HCT116 (cell line): Measurements from ENCODE around the gene DNAJC2. TPM values are rescaled to one million over a fixed set of nuclear protein-coding genes. Genes with fewer than 3 reads are reported as not detected.
A peak's percentile ranks its signal among the peaks of the same experiment; 100 is the strongest.

ENCODE experiments used
- ATAC-seq: fragments of 200-7000 bp; cut with Tn5 transposase; 2 replicates; pipeline ENCODE4 v1.9.1; 2020; ENCODE audit warnings: mild to moderate bottlenecking, moderate library complexity
- BruUV-seq: library from RNA; stranded (reverse); fragments of 400-500 nt; replicated peaks from 2 replicates; lab custom pipeline; 2021; lab: Mats Ljungman, UMichigan
- CTCF ChIA-PET: fragments of 300-600 bp; sonication (Branson Sonifier 250); formaldehyde crosslinking; loops from one replicate; lab custom pipeline; 2021; ENCODE audit warnings: antibody characterized with exemption; lab: Charles Lee
- POLR2A ChIA-PET: fragments of 300-600, 350-600 bp; sonication (Branson Sonifier 250); formaldehyde crosslinking; loops from one replicate; lab custom pipeline; 2021; ENCODE audit warnings: antibody characterized with exemption; lab: Charles Lee
- RAD21 ChIA-PET, 2 experiments: fragments of 300-600 bp; sonication (Branson Sonifier 250); formaldehyde crosslinking; loops; one replicate each; lab custom pipeline; 2023; ENCODE audit warnings: low total read pairs in 2 of 2; ENCODE audit not compliant: uncharacterized antibody in 2 of 2, unreplicated experiment in 2 of 2, low non-redundant PET in 1 of 2; lab: Charles Lee
- DNase-seq: peaks from one replicate; pipeline ENCODE4 v3.0.0-alpha.2; 2010; ENCODE audit warnings: low read depth, low spot score
- H2AFZ ChIP-seq: fragments of 200-600 bp; shearing (Covaris generic), sonication (generic); 2 replicates; pipeline ENCODE4 v1.6.1; 2017; ENCODE audit warnings: low read depth, mixed run types, mixed read lengths, antibody characterized with exemption, low read length; ENCODE audit not compliant: poor library complexity, severe bottlenecking
- H3K27ac ChIP-seq: 2 replicates; pipeline ENCODE4 v1.5.1; 2012; ENCODE audit warnings: low read depth, low read length
- H3K27me3 ChIP-seq: fragments of 200-600 bp; sonication (generic); 2 replicates; pipeline ENCODE4 v1.6.1; 2016; ENCODE audit warnings: mixed run types, low read length, mixed read lengths; ENCODE audit not compliant: insufficient read depth
- H3K36me3 ChIP-seq, 2 experiments: fragments of 200-500 bp in 1 of 2; fragments of 200-600 bp in 1 of 2; sonication (Bioruptor generic) in 1 of 2; sonication (generic) in 1 of 2; 2 replicates each; pipeline versions ENCODE4 v1.5.1 to v1.6.1; 2014 to 2016; ENCODE audit warnings: low read length in 2 of 2, inconsistent platforms in 1 of 2, mixed read lengths in 1 of 2, mixed run types in 1 of 2; ENCODE audit not compliant: insufficient read depth in 2 of 2, control insufficient read depth in 1 of 2
- H3K4me1 ChIP-seq, 2 experiments: fragments of 200-600 bp in 1 of 2; sonication (generic) in 1 of 2; 2 replicates each; pipeline versions ENCODE4 v1.5.1 to v1.6.1; 2012 to 2017; ENCODE audit warnings: low read length in 2 of 2, inconsistent platforms in 1 of 2, mild to moderate bottlenecking in 1 of 2, mixed read lengths in 1 of 2, mixed run types in 1 of 2, moderate library complexity in 1 of 2; ENCODE audit not compliant: insufficient read depth in 2 of 2, control insufficient read depth in 1 of 2
- H3K4me2 ChIP-seq: fragments of 200-600 bp; sonication (generic); 2 replicates; pipeline ENCODE4 v1.6.1; 2017; ENCODE audit warnings: mixed run types, low read length, mixed read lengths
- H3K4me3 ChIP-seq, 2 experiments: fragments of 200-600 bp in 1 of 2; sonication (generic) in 1 of 2; replicated peaks in 1 of 2; 2 replicates each; pipeline ENCODE4 v1.5.1; 2011 to 2016; ENCODE audit warnings: low read length in 2 of 2, control low read depth in 1 of 2, low read depth in 1 of 2, mild to moderate bottlenecking in 1 of 2, mixed read lengths in 1 of 2, mixed run types in 1 of 2
- H3K79me2 ChIP-seq: fragments of 200-600 bp; sonication (generic); 2 replicates; pipeline ENCODE4 v1.6.1; 2017; ENCODE audit warnings: mild to moderate bottlenecking, mixed run types, low read length, moderate library complexity, mixed read lengths; ENCODE audit not compliant: insufficient read depth
- H3K9ac ChIP-seq: fragments of 200-600 bp; sonication (generic); 2 replicates; pipeline ENCODE4 v1.6.1; 2016; ENCODE audit warnings: low read length, mixed read lengths
- H3K9me2 ChIP-seq: fragments of 200-600 bp; sonication (generic), shearing (Covaris generic); 2 replicates; pipeline ENCODE4 v1.6.1; 2017; ENCODE audit warnings: mixed run types, mild to moderate bottlenecking, moderate library complexity; ENCODE audit not compliant: insufficient read depth
- H3K9me3 ChIP-seq, 2 experiments: fragments of 200-500 bp in 1 of 2; fragments of 200-600 bp in 1 of 2; sonication (Bioruptor generic) in 1 of 2; sonication (generic) in 1 of 2; 2 replicates each; pipeline ENCODE4 v1.6.1; 2014 to 2017; ENCODE audit warnings: low read length in 2 of 2, mixed read lengths in 2 of 2, inconsistent platforms in 1 of 2, low read depth in 1 of 2, mild to moderate bottlenecking in 1 of 2, mixed run types in 1 of 2, moderate library complexity in 1 of 2; ENCODE audit not compliant: control insufficient read depth in 1 of 2, insufficient read depth in 1 of 2
- H4K20me1 ChIP-seq: fragments of 200-600 bp; sonication (generic), shearing (Covaris generic); 2 replicates; pipeline ENCODE4 v1.6.1; 2017; ENCODE audit warnings: mixed run types, mild to moderate bottlenecking, moderate library complexity; ENCODE audit not compliant: insufficient read depth
- JUND ChIP-seq: IDR thresholded peaks from 2 replicates; pipeline ENCODE4 v1.6.1; 2012
- REST ChIP-seq: IDR thresholded peaks from 2 replicates; pipeline ENCODE4 v1.6.1; 2012; ENCODE audit warnings: low read depth
- SIN3A ChIP-seq: IDR thresholded peaks from 2 replicates; pipeline ENCODE4 v1.6.1; 2012; ENCODE audit warnings: low read depth
- intact Hi-C: fragments of 100-400 bp; cut with micrococcal nuclease; formaldehyde crosslinking; loops from 2 replicates; pipeline ENCODE4 v1.10.0; 2022
- total RNA-seq: library from RNA; stranded (reverse); gene quantifications from one replicate; pipeline ENCODE4 v1.2.1, GENCODE V29; 2021; ENCODE audit not compliant: unreplicated experiment
- TF ChIP-seq, protein P1 (sequence below): IDR thresholded peaks from 2 replicates; pipeline ENCODE4 v1.6.1; 2011; ENCODE audit warnings: mild to moderate bottlenecking, low read length, moderate library complexity; ENCODE audit not compliant: insufficient replicate concordance; ENCODE audit errors: extremely low read depth

The DNAJC2 gene
- total RNA-seq, 1 experiment from 2014 or later: 40.2 TPM

DNA sequence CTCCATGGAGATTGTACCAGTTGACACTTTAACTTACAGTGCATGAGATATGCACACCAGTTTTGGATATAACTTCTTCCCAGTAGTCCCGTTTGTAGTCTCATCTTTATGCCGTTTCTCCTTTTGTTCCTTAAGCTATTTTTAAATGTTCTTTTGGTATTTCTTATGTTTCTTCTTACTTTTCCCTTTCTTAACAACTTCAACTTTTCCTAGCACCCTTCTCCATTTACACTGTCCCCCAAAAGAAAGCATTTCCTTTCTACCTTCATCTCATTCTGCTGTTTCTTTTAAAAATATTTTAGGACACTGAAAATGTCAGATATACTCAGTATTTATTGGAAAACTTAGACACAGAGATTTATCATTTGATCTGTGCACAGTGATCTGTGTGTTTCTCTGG is 4.4 kb upstream of the DNAJC2 start (continued):
- TF ChIP-seq REST (no peak), JUND (no peak)
- TF ChIP-seq, all 23 proteins: peak for 0

DNA sequence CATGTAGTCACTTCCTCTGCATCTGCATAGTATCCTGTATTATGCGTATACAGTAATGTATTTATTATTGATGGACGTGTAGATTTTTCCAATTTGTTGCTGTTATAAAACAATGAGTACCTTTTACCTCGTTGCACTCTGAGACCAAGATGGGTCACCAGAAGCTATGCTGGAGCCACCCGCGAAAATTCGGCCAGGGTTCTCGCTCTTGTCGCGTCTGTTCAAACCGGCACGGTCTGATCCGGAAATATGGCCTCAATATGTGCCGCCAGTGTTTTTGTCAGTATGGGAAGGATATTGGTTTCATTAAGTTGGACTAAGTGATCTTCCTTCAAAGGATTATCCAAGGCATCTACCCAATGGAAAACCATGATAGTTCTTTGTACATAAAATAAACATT is 3.9 kb upstream of the DNAJC2 start:
- peak overlapping the region; percentile 68; the same call in 1 of the 2 replicates for H3K27ac ChIP-seq
- H3K9me3 ChIP-seq: no peaks in the 10 kb centered on the region
- CTCF ChIA-PET: no interaction called here
- DNase-seq: no peak
- TF ChIP-seq, protein P1, sequence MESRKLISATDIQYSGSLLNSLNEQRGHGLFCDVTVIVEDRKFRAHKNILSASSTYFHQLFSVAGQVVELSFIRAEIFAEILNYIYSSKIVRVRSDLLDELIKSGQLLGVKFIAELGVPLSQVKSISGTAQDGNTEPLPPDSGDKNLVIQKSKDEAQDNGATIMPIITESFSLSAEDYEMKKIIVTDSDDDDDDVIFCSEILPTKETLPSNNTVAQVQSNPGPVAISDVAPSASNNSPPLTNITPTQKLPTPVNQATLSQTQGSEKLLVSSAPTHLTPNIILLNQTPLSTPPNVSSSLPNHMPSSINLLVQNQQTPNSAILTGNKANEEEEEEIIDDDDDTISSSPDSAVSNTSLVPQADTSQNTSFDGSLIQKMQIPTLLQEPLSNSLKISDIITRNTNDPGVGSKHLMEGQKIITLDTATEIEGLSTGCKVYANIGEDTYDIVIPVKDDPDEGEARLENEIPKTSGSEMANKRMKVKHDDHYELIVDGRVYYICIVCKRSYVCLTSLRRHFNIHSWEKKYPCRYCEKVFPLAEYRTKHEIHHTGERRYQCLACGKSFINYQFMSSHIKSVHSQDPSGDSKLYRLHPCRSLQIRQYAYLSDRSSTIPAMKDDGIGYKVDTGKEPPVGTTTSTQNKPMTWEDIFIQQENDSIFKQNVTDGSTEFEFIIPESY: no peak
- TF ChIP-seq SIN3A: no peak
- H3K4me1 ChIP-seq: peaks cover 17 to 18% of the 10 kb centered on the region in 2 experiments
- BruUV-seq: no TSS peak
- H3K36me3 ChIP-seq: peaks cover 3 to 10% of the 10 kb centered on the region in 2 experiments; a peak in 2 of 4 replicates
- no peaks in the 10 kb centered on the region for H3K27me3 ChIP-seq
- H4K20me1 ChIP-seq: peaks cover 4% of the 10 kb centered on the region; the same call in 1 of the 2 replicates
- H2AFZ ChIP-seq: no peak overlapping the region
- H3K9ac ChIP-seq: peak overlapping the region; percentile 79
- RAD21 ChIA-PET: no interaction called here
- no peaks in the 10 kb centered on the region for H3K9me2 ChIP-seq
- no peak for ATAC-seq
- H3K79me2 ChIP-seq: peaks cover 77% of the 10 kb centered on the region
- peak overlapping the region; percentile 75 for H3K4me2 ChIP-seq
- POLR2A ChIA-PET: interaction anchor here (1.4 kb wide), 1 partner anchor 9 kb away, joined by 8 read pairs; no protein-coding TSS in a partner anchor
- peak overlapping the region; percentile 86 to 95 for H3K4me3 ChIP-seq
- intact Hi-C loops: no loop called here
